HepG2 (cell line): ENCODE measurements around the gene DHX8. TPM values are rescaled to one million over a fixed set of nuclear protein-coding genes. Genes with fewer than 3 reads are reported as not detected.
A peak's percentile ranks its signal among the peaks of the same experiment; 100 is the strongest.

Experiments
- CHD2 ChIP-seq: IDR thresholded peaks from 2 replicates; pipeline ENCODE4 v1.6.1; 2011; ENCODE audit warnings: low read depth, low read length, improper control_type of control experiment
- ETV6 ChIP-seq: sonication (generic); formaldehyde crosslinking; conservative IDR thresholded peaks from 2 replicates; pipeline ENCODE4 v1.4.0; 2020; ENCODE audit warnings: missing genetic modification reagents
- MBNL3 ChIP-seq: fragments of 250-450 bp; sonication (Bioruptor Pico); conservative IDR thresholded peaks from 2 replicates; pipeline ENCODE4 v1.8.0; 2022; ENCODE audit warnings: mild to moderate bottlenecking, inconsistent platforms
- MTF1 ChIP-seq: sonication (generic); formaldehyde crosslinking; IDR thresholded peaks from 2 replicates; pipeline ENCODE4 v1.5.0; 2020; ENCODE audit warnings: missing genetic modification reagents
- SAP130 ChIP-seq: IDR thresholded peaks from 2 replicates; pipeline ENCODE4 v1.6.1; 2016; ENCODE audit warnings: low read depth
- ZBTB21 ChIP-seq: sonication (generic); formaldehyde crosslinking; IDR thresholded peaks from 2 replicates; pipeline ENCODE4 v1.4.0; 2020; ENCODE audit warnings: missing genetic modification reagents
- ZNF224 ChIP-seq: sonication (generic); formaldehyde crosslinking; IDR thresholded peaks from 2 replicates; pipeline ENCODE4 v1.5.0; 2020; ENCODE audit warnings: mild to moderate bottlenecking, missing genetic modification reagents
- ZNF337 ChIP-seq: sonication (generic); formaldehyde crosslinking; IDR thresholded peaks from 2 replicates; pipeline ENCODE4 v1.5.1; 2020; ENCODE audit warnings: missing genetic modification reagents, low read depth, mild to moderate bottlenecking, borderline replicate concordance
- ZNF430 ChIP-seq: sonication (generic); formaldehyde crosslinking; IDR thresholded peaks from 2 replicates; pipeline ENCODE4 v1.9.0; 2021; ENCODE audit warnings: mild to moderate bottlenecking, missing genetic modification reagents
- ZNF577 ChIP-seq: sonication (generic); formaldehyde crosslinking; IDR thresholded peaks from 2 replicates; pipeline ENCODE4 v1.4.0; 2020; ENCODE audit warnings: mild to moderate bottlenecking, low read depth, missing genetic modification reagents, borderline replicate concordance
- polyA plus RNA-seq, 8 experiments: library from polyadenylated mRNA; depleted of rRNA in 3 of 8; stranded (reverse) in 7 of 8; unstranded in 1 of 8; fragments of >200 nt; fragmentation: Illumina TruSeq in 4 of 8; extraction: Trizol in 4 of 8; gene quantifications; 2 replicates each; pipeline versions ENCODE4 v1.2.1 to v1.2.3, GENCODE V29; 2011 to 2016; ENCODE audit warnings: low read depth in 4 of 8, missing spikeins in 1 of 8, mixed read lengths in 1 of 8; ENCODE audit not compliant: insufficient read depth in 1 of 8
- total RNA-seq, 5 experiments: library from RNA; depleted of rRNA; stranded (reverse); fragments of >200 nt; fragmentation: Illumina TruSeq; extraction: Trizol; gene quantifications; 2 replicates each; pipeline ENCODE4 v1.2.3, GENCODE V29; 2016; ENCODE audit warnings: low read depth in 1 of 5
- TF ChIP-seq, protein P1 (sequence below): sonication (generic); formaldehyde crosslinking; IDR thresholded peaks from 2 replicates; pipeline ENCODE4 v1.4.0; 2020; ENCODE audit warnings: mild to moderate bottlenecking, missing genetic modification reagents, borderline replicate concordance
- TF ChIP-seq, protein P2 (sequence below): sonication (generic); formaldehyde crosslinking; conservative IDR thresholded peaks from 2 replicates; pipeline ENCODE4 v1.8.0; 2022; ENCODE audit warnings: low read depth, missing genetic modification reagents
- TF ChIP-seq, protein P3 (sequence below): sonication (generic); formaldehyde crosslinking; IDR thresholded peaks from 2 replicates; pipeline ENCODE4 v1.5.1; 2020; ENCODE audit warnings: mild to moderate bottlenecking, moderate library complexity, missing genetic modification reagents
- TF ChIP-seq, protein P4 (sequence below): sonication (generic); formaldehyde crosslinking; IDR thresholded peaks from 2 replicates; pipeline ENCODE4 v1.5.1; 2020; ENCODE audit warnings: missing genetic modification reagents, mild to moderate bottlenecking, borderline replicate concordance
- TF ChIP-seq, protein P5 (sequence below): sonication (generic); formaldehyde crosslinking; IDR thresholded peaks from 2 replicates; pipeline ENCODE4 v1.5.0; 2020; ENCODE audit warnings: missing genetic modification reagents

The DHX8 gene
- total and polyA plus RNA-seq, 2 of the 13 experiments (the other 11 are each of a cell fraction or from before 2014, with no cell fraction given): 24.8 to 48.9 TPM

DNA sequence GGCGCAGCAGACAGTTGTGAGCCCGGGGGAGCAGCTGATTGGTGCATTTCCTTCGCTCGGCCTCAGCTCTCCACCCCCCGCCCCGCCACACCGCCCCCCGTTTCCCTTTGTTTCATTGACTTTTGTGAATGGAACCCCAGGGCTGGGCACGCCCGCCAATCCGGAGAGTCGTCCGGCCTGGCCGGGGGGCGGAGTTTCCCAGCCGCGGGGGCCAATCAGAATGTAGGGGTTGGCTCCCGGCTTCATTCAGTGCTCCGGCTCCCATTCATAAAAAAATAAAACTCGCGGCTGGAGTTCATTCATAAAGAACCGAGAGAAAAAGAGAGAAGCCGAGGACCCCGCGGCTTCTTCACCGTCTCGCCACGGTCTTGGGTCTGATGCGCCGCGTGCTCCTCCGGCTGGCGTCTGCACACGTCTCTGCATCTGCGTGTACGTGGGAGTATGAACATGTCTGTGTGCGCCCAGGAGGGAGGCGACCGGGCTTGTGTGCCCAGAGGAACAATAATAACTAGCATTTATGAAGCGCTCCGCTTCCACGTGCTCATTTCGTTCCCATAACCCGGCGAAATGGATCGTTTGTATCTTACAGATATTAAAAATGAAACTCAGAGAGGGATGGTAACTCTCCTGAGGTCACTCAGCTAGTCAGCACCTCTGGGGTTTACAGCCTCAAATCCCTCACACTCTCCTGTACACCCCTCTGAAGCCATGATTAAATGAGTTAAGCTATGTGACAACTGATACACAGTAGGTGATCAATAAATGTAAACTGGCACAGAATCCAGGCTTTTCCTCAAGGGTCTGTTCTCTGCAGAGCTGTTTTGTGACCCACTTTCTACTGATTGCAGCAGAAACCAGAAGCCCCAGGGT lies 62.8 kb downstream of the DHX8 start, which contains the start of gene ETV4 (continued):
- TF ChIP-seq, protein P1, sequence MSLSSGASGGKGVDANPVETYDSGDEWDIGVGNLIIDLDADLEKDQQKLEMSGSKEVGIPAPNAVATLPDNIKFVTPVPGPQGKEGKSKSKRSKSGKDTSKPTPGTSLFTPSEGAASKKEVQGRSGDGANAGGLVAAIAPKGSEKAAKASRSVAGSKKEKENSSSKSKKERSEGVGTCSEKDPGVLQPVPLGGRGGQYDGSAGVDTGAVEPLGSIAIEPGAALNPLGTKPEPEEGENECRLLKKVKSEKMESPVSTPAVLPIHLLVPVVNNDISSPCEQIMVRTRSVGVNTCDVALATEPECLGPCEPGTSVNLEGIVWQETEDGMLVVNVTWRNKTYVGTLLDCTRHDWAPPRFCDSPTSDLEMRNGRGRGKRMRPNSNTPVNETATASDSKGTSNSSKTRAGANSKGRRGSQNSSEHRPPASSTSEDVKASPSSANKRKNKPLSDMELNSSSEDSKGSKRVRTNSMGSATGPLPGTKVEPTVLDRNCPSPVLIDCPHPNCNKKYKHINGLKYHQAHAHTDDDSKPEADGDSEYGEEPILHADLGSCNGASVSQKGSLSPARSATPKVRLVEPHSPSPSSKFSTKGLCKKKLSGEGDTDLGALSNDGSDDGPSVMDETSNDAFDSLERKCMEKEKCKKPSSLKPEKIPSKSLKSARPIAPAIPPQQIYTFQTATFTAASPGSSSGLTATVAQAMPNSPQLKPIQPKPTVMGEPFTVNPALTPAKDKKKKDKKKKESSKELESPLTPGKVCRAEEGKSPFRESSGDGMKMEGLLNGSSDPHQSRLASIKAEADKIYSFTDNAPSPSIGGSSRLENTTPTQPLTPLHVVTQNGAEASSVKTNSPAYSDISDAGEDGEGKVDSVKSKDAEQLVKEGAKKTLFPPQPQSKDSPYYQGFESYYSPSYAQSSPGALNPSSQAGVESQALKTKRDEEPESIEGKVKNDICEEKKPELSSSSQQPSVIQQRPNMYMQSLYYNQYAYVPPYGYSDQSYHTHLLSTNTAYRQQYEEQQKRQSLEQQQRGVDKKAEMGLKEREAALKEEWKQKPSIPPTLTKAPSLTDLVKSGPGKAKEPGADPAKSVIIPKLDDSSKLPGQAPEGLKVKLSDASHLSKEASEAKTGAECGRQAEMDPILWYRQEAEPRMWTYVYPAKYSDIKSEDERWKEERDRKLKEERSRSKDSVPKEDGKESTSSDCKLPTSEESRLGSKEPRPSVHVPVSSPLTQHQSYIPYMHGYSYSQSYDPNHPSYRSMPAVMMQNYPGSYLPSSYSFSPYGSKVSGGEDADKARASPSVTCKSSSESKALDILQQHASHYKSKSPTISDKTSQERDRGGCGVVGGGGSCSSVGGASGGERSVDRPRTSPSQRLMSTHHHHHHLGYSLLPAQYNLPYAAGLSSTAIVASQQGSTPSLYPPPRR: no peak
- no peak for TF ChIP-seq ZNF224 (CRISPR knock-in tag)
- no peak for TF ChIP-seq CHD2
- TF ChIP-seq, protein P2, sequence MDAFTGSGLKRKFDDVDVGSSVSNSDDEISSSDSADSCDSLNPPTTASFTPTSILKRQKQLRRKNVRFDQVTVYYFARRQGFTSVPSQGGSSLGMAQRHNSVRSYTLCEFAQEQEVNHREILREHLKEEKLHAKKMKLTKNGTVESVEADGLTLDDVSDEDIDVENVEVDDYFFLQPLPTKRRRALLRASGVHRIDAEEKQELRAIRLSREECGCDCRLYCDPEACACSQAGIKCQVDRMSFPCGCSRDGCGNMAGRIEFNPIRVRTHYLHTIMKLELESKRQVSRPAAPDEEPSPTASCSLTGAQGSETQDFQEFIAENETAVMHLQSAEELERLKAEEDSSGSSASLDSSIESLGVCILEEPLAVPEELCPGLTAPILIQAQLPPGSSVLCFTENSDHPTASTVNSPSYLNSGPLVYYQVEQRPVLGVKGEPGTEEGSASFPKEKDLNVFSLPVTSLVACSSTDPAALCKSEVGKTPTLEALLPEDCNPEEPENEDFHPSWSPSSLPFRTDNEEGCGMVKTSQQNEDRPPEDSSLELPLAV (CRISPR knock-in tag): no peak
- TF ChIP-seq, protein P3, sequence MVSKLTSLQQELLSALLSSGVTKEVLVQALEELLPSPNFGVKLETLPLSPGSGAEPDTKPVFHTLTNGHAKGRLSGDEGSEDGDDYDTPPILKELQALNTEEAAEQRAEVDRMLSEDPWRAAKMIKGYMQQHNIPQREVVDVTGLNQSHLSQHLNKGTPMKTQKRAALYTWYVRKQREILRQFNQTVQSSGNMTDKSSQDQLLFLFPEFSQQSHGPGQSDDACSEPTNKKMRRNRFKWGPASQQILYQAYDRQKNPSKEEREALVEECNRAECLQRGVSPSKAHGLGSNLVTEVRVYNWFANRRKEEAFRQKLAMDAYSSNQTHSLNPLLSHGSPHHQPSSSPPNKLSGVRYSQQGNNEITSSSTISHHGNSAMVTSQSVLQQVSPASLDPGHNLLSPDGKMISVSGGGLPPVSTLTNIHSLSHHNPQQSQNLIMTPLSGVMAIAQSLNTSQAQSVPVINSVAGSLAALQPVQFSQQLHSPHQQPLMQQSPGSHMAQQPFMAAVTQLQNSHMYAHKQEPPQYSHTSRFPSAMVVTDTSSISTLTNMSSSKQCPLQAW: 0 out of 2 replicates have a peak, but pooled peaks have one; percentile 9
- TF ChIP-seq, protein P4, sequence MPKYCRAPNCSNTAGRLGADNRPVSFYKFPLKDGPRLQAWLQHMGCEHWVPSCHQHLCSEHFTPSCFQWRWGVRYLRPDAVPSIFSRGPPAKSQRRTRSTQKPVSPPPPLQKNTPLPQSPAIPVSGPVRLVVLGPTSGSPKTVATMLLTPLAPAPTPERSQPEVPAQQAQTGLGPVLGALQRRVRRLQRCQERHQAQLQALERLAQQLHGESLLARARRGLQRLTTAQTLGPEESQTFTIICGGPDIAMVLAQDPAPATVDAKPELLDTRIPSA: no peak; the same call in 1 of the 2 replicates
- no peak; the same call in 1 of the 2 replicates for TF ChIP-seq ZNF430 (CRISPR knock-in tag)
- no peak for TF ChIP-seq MBNL3 (CRISPR knock-in tag)
- TF ChIP-seq, protein P5, sequence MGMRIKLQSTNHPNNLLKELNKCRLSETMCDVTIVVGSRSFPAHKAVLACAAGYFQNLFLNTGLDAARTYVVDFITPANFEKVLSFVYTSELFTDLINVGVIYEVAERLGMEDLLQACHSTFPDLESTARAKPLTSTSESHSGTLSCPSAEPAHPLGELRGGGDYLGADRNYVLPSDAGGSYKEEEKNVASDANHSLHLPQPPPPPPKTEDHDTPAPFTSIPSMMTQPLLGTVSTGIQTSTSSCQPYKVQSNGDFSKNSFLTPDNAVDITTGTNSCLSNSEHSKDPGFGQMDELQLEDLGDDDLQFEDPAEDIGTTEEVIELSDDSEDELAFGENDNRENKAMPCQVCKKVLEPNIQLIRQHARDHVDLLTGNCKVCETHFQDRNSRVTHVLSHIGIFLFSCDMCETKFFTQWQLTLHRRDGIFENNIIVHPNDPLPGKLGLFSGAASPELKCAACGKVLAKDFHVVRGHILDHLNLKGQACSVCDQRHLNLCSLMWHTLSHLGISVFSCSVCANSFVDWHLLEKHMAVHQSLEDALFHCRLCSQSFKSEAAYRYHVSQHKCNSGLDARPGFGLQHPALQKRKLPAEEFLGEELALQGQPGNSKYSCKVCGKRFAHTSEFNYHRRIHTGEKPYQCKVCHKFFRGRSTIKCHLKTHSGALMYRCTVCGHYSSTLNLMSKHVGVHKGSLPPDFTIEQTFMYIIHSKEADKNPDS (CRISPR knock-in tag): no peak; the same call in 1 of the 2 replicates
- TF ChIP-seq ZBTB21 (CRISPR knock-in tag): no peak
- TF ChIP-seq ZNF337 (CRISPR knock-in tag): 0 out of 2 replicates have a peak, but pooled peaks have one; percentile 9
- no peak for TF ChIP-seq MTF1 (CRISPR knock-in tag)
- peak; percentile 75 for TF ChIP-seq SAP130 (CRISPR knock-in tag)
- no peak for TF ChIP-seq ETV6
- no peak for TF ChIP-seq ZNF577 (CRISPR knock-in tag)
